Measurements from ENCODE around the gene CLDN14. TPM values are rescaled to one million over a fixed set of nuclear protein-coding genes. Genes with fewer than 3 reads are reported as not detected.

The CLDN14 gene
- total and polyA plus RNA-seq, 2 experiments from 2014 or later: not detected

- Mint-ChIP-seq H3K9me3 (no peaks in the 10 kb centered on the region; the same call in 2 of the 3 replicates), H3K27me3 (ENCODE audit: insufficient read depth, low read depth, poor library complexity) (peaks cover 2% of the 10 kb centered on the region), H3K36me3 (ENCODE audit: low read depth) (no peaks in the 10 kb centered on the region), H3K4me3 (no peak overlapping the region), H3K4me1 (peaks cover 30% of the 10 kb centered on the region), H3K27ac (no peak overlapping the region)
- H3K27me3 ChIP-seq (ENCODE audit: insufficient read depth): no peaks in the 10 kb centered on the region
- no peaks in the 10 kb centered on the region for H3K9me2 ChIP-seq (ENCODE audit: insufficient read depth)
- no peaks in the 10 kb centered on the region for H3K79me2 ChIP-seq (replicated peaks; ENCODE audit: insufficient read depth)
- no peak overlapping the region for H3K4me2 ChIP-seq
- ATAC-seq (no peak), DNase-seq (ENCODE audit: low spot score) (no peak)
- H3F3A ChIP-seq (replicated peaks; ENCODE audit: low read depth): no peaks in the 10 kb centered on the region
- no peaks in the 10 kb centered on the region for H4K20me1 ChIP-seq (replicated peaks; ENCODE audit: insufficient read depth)
- no peaks in the 10 kb centered on the region for H3K4me1 ChIP-seq (ENCODE audit: insufficient read depth)
- no peaks in the 10 kb centered on the region for H3K36me3 ChIP-seq (ENCODE audit: insufficient read depth)
- H3K27ac ChIP-seq (ENCODE audit: low read depth): no peak overlapping the region
- no peak for TF ChIP-seq NANOG (IDR thresholded peaks at IDR 0.05; ENCODE audit: borderline replicate concordance)
- no peak for TF ChIP-seq STAT1 (IDR thresholded peaks at IDR 0.05; ENCODE audit: unreplicated experiment)
- TF ChIP-seq ZNF462 (CRISPR knock-in tag; IDR thresholded peaks at IDR 0.05): no peak
- TF ChIP-seq, protein P1, sequence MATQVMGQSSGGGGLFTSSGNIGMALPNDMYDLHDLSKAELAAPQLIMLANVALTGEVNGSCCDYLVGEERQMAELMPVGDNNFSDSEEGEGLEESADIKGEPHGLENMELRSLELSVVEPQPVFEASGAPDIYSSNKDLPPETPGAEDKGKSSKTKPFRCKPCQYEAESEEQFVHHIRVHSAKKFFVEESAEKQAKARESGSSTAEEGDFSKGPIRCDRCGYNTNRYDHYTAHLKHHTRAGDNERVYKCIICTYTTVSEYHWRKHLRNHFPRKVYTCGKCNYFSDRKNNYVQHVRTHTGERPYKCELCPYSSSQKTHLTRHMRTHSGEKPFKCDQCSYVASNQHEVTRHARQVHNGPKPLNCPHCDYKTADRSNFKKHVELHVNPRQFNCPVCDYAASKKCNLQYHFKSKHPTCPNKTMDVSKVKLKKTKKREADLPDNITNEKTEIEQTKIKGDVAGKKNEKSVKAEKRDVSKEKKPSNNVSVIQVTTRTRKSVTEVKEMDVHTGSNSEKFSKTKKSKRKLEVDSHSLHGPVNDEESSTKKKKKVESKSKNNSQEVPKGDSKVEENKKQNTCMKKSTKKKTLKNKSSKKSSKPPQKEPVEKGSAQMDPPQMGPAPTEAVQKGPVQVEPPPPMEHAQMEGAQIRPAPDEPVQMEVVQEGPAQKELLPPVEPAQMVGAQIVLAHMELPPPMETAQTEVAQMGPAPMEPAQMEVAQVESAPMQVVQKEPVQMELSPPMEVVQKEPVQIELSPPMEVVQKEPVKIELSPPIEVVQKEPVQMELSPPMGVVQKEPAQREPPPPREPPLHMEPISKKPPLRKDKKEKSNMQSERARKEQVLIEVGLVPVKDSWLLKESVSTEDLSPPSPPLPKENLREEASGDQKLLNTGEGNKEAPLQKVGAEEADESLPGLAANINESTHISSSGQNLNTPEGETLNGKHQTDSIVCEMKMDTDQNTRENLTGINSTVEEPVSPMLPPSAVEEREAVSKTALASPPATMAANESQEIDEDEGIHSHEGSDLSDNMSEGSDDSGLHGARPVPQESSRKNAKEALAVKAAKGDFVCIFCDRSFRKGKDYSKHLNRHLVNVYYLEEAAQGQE (IDR thresholded peaks at IDR 0.05; ENCODE audit: unreplicated experiment): no peak
- TF ChIP-seq POLR2AphosphoS5 (IDR thresholded peaks at IDR 0.05; ENCODE audit: low read depth): no peak
- no peak for TF ChIP-seq CREB1 (CRISPR knock-in tag; IDR thresholded peaks at IDR 0.05; ENCODE audit: low read depth)
- TF ChIP-seq EZH2 (IDR thresholded peaks at IDR 0.05; ENCODE audit: low read depth, unreplicated experiment): no peak
- no peak for TF ChIP-seq EZH2phosphoT487 (IDR thresholded peaks at IDR 0.05; ENCODE audit: unreplicated experiment)
- TF ChIP-seq, protein P2, sequence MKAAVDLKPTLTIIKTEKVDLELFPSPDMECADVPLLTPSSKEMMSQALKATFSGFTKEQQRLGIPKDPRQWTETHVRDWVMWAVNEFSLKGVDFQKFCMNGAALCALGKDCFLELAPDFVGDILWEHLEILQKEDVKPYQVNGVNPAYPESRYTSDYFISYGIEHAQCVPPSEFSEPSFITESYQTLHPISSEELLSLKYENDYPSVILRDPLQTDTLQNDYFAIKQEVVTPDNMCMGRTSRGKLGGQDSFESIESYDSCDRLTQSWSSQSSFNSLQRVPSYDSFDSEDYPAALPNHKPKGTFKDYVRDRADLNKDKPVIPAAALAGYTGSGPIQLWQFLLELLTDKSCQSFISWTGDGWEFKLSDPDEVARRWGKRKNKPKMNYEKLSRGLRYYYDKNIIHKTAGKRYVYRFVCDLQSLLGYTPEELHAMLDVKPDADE (IDR thresholded peaks at IDR 0.05): no peak
- TF ChIP-seq, protein P3, sequence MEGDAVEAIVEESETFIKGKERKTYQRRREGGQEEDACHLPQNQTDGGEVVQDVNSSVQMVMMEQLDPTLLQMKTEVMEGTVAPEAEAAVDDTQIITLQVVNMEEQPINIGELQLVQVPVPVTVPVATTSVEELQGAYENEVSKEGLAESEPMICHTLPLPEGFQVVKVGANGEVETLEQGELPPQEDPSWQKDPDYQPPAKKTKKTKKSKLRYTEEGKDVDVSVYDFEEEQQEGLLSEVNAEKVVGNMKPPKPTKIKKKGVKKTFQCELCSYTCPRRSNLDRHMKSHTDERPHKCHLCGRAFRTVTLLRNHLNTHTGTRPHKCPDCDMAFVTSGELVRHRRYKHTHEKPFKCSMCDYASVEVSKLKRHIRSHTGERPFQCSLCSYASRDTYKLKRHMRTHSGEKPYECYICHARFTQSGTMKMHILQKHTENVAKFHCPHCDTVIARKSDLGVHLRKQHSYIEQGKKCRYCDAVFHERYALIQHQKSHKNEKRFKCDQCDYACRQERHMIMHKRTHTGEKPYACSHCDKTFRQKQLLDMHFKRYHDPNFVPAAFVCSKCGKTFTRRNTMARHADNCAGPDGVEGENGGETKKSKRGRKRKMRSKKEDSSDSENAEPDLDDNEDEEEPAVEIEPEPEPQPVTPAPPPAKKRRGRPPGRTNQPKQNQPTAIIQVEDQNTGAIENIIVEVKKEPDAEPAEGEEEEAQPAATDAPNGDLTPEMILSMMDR (conservative IDR thresholded peaks at IDR 0.05; ENCODE audit: low read depth in 2 of 2): no peak
- TF ChIP-seq ZNF331 (CRISPR knock-in tag; IDR thresholded peaks at IDR 0.05; ENCODE audit: low read depth): no peak
- H2AFZ ChIP-seq: peak overlapping the region; percentile 72; the same call in 1 of the 2 replicates
- H3K4me3 ChIP-seq: no peak overlapping the region
Observed at GRCh38 chr21:36465478-36465877, 14.4 kb downstream of the CLDN14 start.
